HG03442 (cell line): Measurements from ENCODE around the gene MND1.

ENCODE experiments used
- ATAC-seq: cut with Tn5 transposase; IDR thresholded peaks from one replicate; pipeline ENCODE4 v1.9.1; 2021; ENCODE audit warnings: mild to moderate bottlenecking, moderate library complexity; ENCODE audit not compliant: unreplicated experiment

The MND1 gene, protein sequence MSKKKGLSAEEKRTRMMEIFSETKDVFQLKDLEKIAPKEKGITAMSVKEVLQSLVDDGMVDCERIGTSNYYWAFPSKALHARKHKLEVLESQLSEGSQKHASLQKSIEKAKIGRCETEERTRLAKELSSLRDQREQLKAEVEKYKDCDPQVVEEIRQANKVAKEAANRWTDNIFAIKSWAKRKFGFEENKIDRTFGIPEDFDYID

GRCh38 chr4:153344131-153345011 lies at the start of gene MND1:
TSS of gene MND1 (plus strand) at chr4:153344688. CDS start at chr4:153344738, 50 bp downstream.
- ATAC-seq: peak; percentile 75

- ATAC-seq: no peak
Measured at GRCh38 chr4:153295131-153295755, 49.2 kb upstream of the MND1 start.

DNA sequence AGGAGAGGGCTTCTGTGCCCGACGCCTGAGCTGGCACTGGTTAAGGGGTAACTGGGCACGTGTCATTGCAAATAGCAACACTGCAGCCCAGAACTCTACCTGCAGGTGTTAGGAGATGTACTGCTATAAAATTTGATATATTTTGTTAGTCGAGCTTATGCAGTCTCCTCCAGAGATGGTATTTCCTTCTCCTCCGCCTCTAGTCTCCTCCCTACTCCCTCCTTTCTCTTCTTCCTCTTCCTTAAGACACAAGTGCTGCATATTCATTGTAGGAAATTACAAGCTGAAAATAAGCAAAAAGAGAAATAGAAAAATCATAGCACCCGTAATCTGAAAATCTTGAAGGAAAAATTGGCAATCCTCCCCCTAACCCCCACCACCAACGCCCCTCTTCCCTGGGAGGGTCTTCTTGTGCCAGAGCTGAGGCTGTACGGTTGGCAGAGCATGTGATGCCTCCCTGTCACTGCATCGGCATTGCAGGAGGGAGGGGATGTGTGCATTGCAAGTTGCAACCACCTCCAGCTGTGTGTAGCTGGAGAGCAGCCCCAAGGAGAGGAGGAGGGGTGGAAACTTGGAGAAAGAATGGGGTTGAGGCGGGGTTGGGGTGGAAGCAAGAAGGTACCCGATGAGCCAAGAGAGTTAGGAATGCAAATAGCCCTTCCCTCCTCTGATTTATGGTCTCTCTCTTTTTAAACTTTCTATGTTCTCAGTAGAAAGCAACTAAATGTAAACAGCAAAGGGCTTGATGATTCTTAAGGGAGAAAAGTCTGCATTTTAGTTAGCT lies 48.3 kb upstream of the MND1 start:
- ATAC-seq: no peak

- no peak for ATAC-seq
Measured at GRCh38 chr4:153297116-153297515, 47.4 kb upstream of the MND1 start.

DNA sequence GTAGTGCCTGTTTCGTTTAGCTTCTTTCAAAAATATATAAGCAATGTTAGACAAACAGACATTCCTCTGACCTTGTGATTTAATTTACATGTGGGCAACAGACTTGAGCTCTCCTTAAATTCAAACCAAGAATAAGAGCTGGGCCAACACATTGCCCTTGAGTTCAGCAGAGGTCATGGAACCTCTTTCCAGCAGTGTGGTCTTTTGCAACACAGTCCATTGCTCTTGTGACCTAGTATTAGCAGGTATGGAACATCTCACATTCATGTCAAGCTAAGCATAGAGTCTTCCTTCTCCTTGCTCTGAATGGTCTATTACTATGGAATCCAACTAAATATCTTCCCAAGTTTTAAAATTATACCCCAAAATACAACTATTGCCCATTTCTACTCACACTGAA lies 33.7 kb upstream of the MND1 start:
- ATAC-seq: no peak

DNA sequence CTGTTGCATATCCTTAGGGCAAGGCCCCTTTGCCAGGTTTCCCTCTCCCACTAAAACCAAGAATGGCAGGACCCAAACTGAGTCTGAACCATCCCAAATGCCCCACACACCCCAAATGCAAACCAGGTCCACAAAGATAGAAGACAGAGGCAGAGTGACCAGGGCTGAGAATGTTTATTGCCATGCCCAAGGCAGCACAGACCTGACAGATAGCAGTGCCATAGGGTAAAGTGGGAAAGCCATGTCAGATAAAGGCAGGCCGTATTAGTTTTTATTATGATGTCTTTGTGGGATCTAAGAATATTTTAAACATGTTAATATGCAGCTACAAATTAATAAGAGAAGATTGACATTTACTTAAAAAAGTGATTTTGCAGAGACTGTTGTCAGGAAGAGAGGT lies 29.6 kb upstream of the MND1 start:
- no peak for ATAC-seq

DNA sequence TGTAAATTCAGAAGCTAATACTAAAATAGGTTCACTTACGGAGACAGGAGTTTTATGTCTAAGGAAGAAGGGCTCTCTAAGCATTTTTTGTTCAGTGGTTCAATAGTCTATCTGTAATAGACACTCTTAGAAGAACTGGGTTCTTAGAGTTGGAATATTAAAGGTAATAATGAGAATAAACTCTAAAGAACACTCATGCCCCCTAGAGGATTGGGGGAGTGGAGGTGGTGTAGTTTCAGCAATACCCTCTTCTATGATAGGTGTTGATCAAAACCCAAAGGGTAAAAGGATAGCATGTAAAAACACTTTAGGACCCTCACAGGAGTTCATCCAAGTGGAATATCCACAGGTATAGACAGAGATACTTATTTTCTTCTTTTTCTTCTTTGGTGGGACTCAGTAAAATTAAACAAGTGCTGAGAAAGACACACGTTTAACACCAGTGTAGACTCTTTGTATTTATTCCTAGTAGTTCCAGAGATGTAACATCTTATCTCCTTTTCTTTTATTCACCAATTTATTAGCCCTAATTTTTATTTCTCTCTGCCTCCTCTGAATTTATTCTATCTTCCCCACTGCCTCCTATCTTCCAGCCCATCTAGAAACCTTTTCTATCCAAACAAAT lies 25.7 kb upstream of the MND1 start:
- ATAC-seq: peak; percentile 53

- ATAC-seq: no peak
Measured at GRCh38 chr4:153322791-153323190, 21.7 kb upstream of the MND1 start.

DNA sequence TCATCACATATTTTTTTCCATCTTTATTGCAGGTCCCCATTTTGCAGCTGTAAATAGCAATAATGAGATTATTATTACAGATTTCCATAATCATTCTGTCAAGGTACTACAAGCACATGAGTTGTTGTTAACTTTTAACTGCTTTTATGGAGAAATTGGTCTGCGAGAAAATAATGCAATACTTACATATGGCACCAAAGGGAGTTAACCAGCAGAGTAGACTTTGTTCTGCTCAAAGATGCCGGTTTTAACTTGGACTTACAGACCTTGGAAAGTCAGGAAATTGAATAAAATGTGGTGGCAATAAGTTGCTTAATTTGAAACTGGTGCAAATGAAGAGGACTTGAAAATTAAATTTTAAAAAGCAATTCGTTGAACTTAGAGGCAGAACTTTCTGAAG lies 20.4 kb upstream of the MND1 start:
- ATAC-seq: no peak

GRCh38 chr4:153325558-153325957 lies 18.9 kb upstream of the MND1 start:
- no peak for ATAC-seq

DNA sequence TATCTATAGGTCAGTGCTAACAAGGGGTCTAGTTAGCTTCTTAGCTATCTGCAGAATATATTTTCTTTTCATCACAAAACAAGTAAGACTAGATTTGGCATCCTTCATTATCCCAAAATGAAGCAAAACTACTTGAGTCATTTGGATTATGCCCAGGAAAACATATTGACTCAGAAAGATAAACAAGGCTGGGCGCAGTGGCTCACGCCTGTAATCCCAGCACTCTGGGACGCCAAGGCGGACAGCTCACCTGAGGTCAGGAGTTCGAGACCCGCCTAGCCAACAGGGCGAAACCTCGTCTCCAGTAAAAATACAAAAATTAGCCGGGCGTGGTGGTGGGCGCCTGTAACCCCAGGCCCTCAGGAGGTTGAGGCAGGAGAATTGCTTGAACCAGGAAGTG lies 18.0 kb upstream of the MND1 start:
- ATAC-seq: no peak

DNA sequence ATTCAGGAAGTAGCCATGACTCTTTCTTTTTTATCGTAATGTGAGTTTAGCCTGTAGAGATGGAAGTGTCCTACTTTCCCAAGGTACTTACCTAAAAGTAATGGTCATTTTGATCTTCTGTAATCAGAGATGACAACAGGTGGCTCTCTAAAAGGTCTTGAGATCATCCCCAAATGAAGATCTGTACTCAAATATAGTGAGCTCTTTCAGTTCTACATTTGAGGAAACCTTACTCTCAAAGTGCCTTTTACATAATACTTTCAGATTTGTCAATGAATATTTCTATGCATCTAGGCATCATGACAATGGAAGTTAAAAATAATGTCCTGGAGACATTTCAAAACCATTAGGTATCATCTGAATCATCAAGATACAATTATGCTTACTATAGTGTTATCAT lies 17.2 kb upstream of the MND1 start:
- no peak for ATAC-seq

GRCh38 chr4:153332936-153333335 lies 11.6 kb upstream of the MND1 start:
- no peak for ATAC-seq

GRCh38 chr4:153333874-153334273 lies 10.6 kb upstream of the MND1 start:
- no peak for ATAC-seq

DNA sequence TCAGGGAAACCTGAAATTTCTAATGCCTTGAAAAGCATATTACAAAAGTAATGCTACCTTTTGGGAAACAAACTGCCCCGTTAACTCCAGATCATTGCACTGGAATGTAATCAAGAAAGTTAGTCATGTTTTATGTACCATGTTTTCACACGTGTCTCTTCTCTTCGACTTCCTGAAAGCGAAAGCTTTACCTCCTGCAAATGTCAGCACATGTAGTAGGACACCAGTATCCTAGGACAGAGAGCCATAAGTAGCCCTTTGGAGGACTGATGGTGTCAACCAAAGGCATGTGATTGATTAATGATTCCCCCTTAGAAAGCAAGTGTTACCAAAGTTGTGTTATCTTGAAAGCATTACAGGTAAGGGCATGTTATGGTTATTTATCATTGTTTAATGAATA lies 8.8 kb upstream of the MND1 start:
- no peak for ATAC-seq

- ATAC-seq: no peak
Measured at GRCh38 chr4:153337686-153338085, 6.8 kb upstream of the MND1 start.

DNA sequence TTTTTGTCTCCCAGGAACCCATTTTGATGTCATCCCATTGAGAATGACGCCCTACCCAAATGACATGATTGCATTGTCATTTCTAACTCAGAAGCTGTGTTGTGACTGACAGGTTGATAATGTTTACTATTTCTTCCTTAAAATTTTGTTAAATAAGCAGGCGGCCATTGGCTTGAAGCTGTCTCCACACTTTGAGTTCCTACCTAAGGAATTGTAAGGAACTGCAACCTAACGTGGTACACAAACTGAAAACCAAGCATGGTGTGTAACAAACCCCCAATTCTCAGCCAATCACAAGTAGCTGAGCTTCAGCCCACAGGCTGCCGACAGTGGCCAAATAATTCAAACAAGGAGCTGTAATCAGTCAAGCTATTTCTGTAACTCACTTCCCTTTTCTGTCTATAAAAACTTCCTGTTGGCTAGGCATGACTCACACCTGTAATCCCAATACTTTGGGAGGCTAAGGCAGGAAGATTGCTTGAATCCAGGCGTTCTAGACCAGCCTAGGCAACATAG lies 2.9 kb upstream of the MND1 start:
- ATAC-seq: peak; percentile 21

DNA sequence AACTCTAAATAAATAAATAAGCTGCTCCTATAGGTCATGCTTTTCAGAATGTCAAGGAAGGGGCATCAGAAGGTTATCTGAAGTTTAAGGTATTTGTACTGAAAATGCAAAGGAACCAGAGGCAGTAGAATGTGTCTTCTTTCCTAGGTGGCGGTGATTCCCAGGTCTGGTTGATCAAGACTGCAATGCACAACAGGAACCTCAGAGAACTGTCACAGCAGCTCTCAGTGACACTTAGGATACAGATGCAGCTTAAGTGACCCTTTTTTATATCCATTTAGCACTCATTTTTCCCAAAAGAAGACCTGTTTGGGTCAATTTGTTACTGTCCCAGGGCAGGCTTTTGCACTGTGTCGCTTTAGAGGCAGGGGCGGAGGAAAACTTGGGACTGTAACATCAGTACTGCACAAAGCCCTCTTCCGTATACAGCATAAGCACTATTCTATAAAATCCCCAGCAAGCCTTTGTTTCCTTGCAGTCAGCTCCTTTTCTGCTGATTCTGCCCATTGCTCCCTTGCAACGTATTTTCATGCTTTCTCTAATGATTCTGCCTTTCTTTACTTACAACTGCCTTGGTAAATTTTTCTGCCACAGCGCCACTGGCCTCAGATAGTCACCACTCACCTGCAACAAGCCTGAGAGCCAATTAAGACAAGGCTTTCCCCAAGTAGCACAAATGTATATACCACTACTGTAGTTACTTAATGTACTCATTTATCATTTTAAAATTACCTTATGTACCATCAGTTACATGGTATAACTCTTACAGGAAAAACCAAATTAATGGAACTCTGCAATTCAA lies 1.5 kb upstream of the MND1 start:
- ATAC-seq: no peak
